GM21786 (cell line): Measurements from ENCODE around the gene LYPD8.
"Not testable (repeated sequence)": the region's sequence is repeated elsewhere in the genome, so short reads cannot be mapped to it uniquely, and the experiment has no call there.

Experiments
- ATAC-seq: cut with Tn5 transposase; IDR thresholded peaks from one replicate; pipeline ENCODE4 v1.9.1; 2021; ENCODE audit not compliant: unreplicated experiment

LYPD8 gene

GRCh38 chr1:248755517-248755916 lies at the start of gene LYPD8:
Gene LYPD8, minus strand, starts transcription at chr1:248755759. Its CDS starts 4,678 bp downstream, at chr1:248751081.
- no peak for ATAC-seq

GRCh38 chr1:248804771-248805681 lies 49.5 kb upstream of the LYPD8 start:
- peak; percentile 93 for ATAC-seq

GRCh38 chr1:248803501-248803900 lies 47.9 kb upstream of the LYPD8 start:
- not testable (repeated sequence) for ATAC-seq

GRCh38 chr1:248802454-248802853 lies 46.9 kb upstream of the LYPD8 start:
- no peak for ATAC-seq

- ATAC-seq: no peak
Measured at GRCh38 chr1:248800459-248800858, 44.9 kb upstream of the LYPD8 start.

- no peak for ATAC-seq
Measured at GRCh38 chr1:248798791-248799190, 43.2 kb upstream of the LYPD8 start.

GRCh38 chr1:248794663-248795062 lies 39.1 kb upstream of the LYPD8 start:
- not testable (repeated sequence) for ATAC-seq

- ATAC-seq: peak; percentile 86
Measured at GRCh38 chr1:248793592-248793991, 38.0 kb upstream of the LYPD8 start.

- ATAC-seq: no peak
Measured at GRCh38 chr1:248792342-248792741, 36.8 kb upstream of the LYPD8 start.

GRCh38 chr1:248791010-248791409 lies 35.5 kb upstream of the LYPD8 start:
- ATAC-seq: no peak

GRCh38 chr1:248790456-248790855 lies 34.9 kb upstream of the LYPD8 start:
- ATAC-seq: no peak

GRCh38 chr1:248789337-248789736 lies 33.8 kb upstream of the LYPD8 start:
- ATAC-seq: not testable (repeated sequence)

- no peak for ATAC-seq
Measured at GRCh38 chr1:248788327-248788726, 32.8 kb upstream of the LYPD8 start.

GRCh38 chr1:248787430-248787829 lies 31.9 kb upstream of the LYPD8 start:
- ATAC-seq: no peak

GRCh38 chr1:248786156-248786555 lies 30.6 kb upstream of the LYPD8 start:
- ATAC-seq: peak; percentile 61

- no peak for ATAC-seq
Measured at GRCh38 chr1:248783367-248783766, 27.8 kb upstream of the LYPD8 start.

GRCh38 chr1:248782416-248783141 lies 27.0 kb upstream of the LYPD8 start:
- no peak for ATAC-seq

GRCh38 chr1:248779350-248779749 lies 23.8 kb upstream of the LYPD8 start:
- no peak for ATAC-seq

GRCh38 chr1:248778906-248779305 lies 23.3 kb upstream of the LYPD8 start:
- no peak for ATAC-seq

- no peak for ATAC-seq
Measured at GRCh38 chr1:248776991-248777390, 21.4 kb upstream of the LYPD8 start.

GRCh38 chr1:248775441-248775840 lies 19.9 kb upstream of the LYPD8 start:
- no peak for ATAC-seq

GRCh38 chr1:248759644-248760043 lies 4.1 kb upstream of the LYPD8 start:
- ATAC-seq: no peak
